H1 (cell line): ENCODE data around the gene ALG14. TPM values are rescaled to one million over a fixed set of nuclear protein-coding genes. Genes with fewer than 3 reads are reported as not detected.

Experiments used
- CEBPB ChIP-seq: IDR thresholded peaks from 2 replicates; pipeline ENCODE4 v1.6.1; 2012; ENCODE audit warnings: low read depth, low read length
- JUND ChIP-seq: IDR thresholded peaks from 2 replicates; pipeline ENCODE4 v1.6.1; 2011; ENCODE audit warnings: mild to moderate bottlenecking, improper control_type of control experiment, low read length
- MAFK ChIP-seq: IDR thresholded peaks from 2 replicates; pipeline ENCODE4 v1.6.1; 2012; ENCODE audit warnings: low read depth, mild to moderate bottlenecking, improper control_type of control experiment, low read length
- SP4 ChIP-seq: IDR thresholded peaks from 2 replicates; pipeline ENCODE4 v1.6.1; 2012; ENCODE audit warnings: low read length, inconsistent platforms
- TAF1 ChIP-seq: IDR thresholded peaks from 2 replicates; pipeline ENCODE4 v1.6.1; 2011; ENCODE audit warnings: mild to moderate bottlenecking, low read depth, low read length
- polyA plus RNA-seq, 7 experiments: library from polyadenylated mRNA; depleted of rRNA in 3 of 7; stranded (reverse) in 5 of 7; unstranded in 2 of 7; fragments of >200 nt in 5 of 7; fragments of 200-250 nt in 2 of 7; gene quantifications; 1 replicate in 5 of 7; 2 replicates in 1 of 7; 4 replicates in 1 of 7; pipeline versions ENCODE4 v1.2.1 to v1.2.3, GENCODE V29; 2011 to 2013; ENCODE audit warnings: missing spikeins in 2 of 7, mixed read lengths in 2 of 7
- total RNA-seq: library from RNA; stranded (reverse); fragmentation: NEBNext Ultra II Directional; extraction: Animal tissue kit (Norgen Biotek cat#: 25700); gene quantifications from 2 replicates; pipeline ENCODE4 v1.2.1, GENCODE V29; 2021

ALG14 gene
- total and polyA plus RNA-seq, 2 of the 8 experiments (the other 6 are each of a cell fraction or from before 2014, with no cell fraction given) = 0.95 to 1.3 TPM

DNA sequence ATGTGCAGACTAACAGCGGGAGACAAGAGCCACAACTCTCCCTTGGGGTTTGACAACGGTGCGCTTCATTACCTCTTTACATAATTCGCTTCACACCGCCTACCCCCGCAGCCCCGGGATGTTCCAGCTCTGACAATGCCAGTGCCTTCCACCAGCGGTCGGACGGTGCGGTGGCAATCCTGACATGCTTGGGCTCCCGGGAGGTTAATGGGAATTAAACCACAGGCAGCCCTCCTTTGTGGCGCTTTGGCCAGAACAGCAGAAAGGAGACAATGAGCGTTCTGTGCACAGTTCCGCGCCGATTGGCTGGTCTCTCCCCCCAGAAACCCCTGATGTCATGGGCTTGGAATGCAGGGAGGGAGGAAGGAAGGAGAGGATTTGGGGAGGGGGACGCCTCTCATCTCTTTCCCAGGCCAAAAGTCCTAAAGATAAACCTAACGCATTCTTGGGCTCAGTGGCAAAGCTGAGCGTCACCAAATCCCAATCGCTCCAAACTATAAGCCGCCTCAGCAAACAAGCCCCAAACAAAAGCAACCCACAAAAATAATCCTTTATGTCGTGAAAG lies 147.1 kb downstream of the ALG14 start (continued):
- peak; percentile 99 for TF ChIP-seq JUND
- no peak for TF ChIP-seq CEBPB
- TF ChIP-seq SP4 = peak; percentile 46; the same call in 1 of the 2 replicates
- no peak for TF ChIP-seq MAFK
- peak; percentile 83 for TF ChIP-seq TAF1
- TF ChIP-seq, all 59 proteins: peak for 26
